Measurements from ENCODE around the gene TXNIP. TPM values are rescaled to one million over a fixed set of nuclear protein-coding genes. Genes with fewer than 3 reads are reported as not detected.
A peak's percentile ranks its signal among the peaks of the same experiment; 100 is the strongest.
"Not testable (repeated sequence)": the region's sequence is repeated elsewhere in the genome, so short reads cannot be mapped to it uniquely, and the experiment has no call there.

TXNIP gene, protein sequence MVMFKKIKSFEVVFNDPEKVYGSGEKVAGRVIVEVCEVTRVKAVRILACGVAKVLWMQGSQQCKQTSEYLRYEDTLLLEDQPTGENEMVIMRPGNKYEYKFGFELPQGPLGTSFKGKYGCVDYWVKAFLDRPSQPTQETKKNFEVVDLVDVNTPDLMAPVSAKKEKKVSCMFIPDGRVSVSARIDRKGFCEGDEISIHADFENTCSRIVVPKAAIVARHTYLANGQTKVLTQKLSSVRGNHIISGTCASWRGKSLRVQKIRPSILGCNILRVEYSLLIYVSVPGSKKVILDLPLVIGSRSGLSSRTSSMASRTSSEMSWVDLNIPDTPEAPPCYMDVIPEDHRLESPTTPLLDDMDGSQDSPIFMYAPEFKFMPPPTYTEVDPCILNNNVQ
- total RNA-seq: 260 and 398 TPM in 2 replicates
- polyA plus RNA-seq (2012): 233 TPM

DNA sequence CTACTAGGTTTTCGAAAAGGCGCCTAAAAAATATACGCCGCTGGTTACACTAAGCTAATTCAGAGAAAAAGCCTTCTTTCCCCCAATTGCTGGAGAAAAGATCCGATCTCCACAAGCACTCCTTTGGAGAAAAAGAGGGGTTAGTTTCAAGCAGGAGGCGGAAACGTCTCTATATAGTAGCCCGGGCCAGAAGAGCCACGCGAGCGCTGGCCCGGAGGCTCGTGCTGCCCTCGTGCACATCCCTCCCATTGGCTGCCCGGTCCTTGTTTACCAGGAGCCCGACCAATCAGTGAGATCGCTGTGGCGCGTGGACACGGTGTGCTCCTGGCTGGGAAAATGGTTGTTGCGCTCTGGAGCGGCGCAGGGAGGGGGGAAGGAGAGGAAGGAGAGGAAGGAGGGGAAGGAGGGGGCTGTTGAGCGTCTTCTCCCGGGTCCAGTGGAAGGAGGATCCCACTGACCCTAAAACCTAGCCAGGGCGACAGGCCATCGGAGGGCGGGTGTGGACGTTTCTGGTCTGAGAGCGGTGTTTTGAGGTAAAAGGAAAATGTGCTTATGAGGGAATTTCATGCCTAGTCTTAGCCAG is at the start of gene TXNIP:
TXNIP (minus strand) TSS at position 147 of the 583 bp plus-strand sequence. CDS start 313 bp downstream, outside the sequence.
- DNase-seq (ENCODE audit: low read depth): peak; percentile 100

DNA sequence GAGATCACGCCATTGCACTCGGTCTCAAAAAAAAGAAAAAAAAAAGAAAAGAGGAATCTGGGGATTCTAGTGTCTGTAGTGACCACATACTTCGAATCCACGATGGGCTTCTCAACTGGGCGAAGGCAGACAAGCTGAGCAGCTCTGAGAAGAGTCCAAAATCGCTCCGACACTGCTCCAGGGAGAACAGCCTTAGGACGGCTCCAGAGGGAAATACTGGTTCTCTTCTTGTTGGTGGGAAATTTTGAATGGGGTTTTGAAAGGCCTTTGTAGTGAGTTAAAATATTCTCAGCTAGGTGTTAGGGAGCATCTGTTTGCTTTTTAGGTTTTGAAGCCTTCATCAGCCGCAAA is 43.4 kb upstream of the TXNIP start:
- DNase-seq (ENCODE audit: low read depth): no peak

DNA sequence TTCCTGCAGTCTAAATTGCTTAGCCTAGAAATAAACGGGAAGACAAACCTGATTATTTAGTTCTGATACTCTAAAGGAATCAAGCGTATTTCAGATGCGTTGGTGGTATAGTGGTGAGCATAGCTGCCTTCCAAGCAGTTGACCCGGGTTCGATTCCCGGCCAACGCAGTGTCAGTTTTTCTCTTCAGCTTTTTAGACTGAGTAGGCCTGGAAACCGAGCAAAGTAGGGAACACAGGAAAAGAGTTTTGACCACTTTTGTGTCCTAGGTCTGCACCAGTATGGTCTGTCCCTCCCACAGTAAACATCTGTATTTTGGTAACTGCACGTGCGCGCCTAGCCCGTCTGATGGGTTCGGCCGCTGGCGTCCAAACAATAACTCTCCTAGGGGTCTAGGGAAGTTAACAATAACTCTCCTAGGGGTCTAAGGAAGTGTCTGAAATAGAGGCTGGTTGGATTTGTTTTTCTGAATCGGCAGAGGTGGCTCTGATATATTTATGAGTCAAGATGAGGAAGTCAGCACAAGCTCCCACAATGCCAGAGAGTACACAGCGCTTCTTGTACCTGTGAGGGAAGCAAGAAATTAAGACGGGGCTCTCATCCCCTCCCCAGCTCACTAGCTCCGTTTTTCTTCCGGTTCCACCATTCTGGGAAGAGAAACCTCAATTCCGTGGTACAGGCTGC is 40.7 kb upstream of the TXNIP start:
- DNase-seq (ENCODE audit: low read depth): peak; percentile 90

DNA sequence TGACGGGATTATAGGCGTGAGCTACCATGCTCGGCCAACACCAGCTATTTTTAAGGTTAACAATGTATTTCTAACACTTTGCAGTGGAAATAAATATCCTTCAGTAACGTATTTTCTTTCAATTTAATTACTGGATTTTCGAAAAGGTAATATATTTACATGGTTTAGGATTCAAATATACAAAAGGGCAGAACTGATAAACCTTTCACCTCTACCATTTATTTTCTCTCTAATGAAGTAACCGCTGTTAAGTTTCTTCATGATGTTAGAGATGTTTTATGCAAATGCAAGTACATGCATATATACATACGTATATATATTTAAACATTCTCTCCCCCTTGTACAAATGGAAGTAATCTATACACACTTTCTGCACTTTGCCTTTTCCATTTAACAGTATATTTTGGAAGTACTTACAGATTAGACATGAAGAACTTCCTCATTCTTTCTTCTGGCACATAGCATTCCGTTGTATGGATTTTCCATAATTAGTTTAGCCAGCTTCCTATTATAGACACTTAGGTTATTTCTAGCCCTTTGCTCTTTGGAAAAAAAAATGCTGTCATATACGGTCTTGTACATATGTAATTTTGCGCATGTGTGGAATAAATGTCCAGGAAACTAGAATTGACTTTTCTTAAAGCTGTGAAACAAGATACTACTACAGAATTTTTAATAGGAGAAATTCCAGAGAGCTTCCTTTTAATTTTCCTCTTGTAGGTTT is 40.0 kb upstream of the TXNIP start:
- DNase-seq (ENCODE audit: low read depth): no peak

DNA sequence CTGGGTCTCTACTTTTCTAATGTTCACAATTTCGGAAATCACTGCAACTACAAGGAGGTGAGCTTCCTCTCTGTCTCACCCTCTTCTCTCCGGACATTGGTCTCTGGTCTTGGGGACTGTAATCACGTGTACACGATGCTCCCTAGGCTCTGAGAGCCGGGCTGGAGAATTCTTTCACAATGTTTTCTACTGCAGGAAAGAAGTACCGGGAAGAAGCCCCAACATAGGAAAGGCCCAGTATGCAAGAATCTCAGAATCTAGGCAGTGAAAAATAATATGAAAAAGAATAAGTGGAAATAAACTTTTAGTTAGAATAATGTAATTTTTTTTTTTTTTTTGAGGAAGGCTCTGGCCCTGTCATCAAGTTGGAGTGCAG is 38.7 kb upstream of the TXNIP start:
- peak; percentile 22 for DNase-seq (ENCODE audit: low read depth)

DNA sequence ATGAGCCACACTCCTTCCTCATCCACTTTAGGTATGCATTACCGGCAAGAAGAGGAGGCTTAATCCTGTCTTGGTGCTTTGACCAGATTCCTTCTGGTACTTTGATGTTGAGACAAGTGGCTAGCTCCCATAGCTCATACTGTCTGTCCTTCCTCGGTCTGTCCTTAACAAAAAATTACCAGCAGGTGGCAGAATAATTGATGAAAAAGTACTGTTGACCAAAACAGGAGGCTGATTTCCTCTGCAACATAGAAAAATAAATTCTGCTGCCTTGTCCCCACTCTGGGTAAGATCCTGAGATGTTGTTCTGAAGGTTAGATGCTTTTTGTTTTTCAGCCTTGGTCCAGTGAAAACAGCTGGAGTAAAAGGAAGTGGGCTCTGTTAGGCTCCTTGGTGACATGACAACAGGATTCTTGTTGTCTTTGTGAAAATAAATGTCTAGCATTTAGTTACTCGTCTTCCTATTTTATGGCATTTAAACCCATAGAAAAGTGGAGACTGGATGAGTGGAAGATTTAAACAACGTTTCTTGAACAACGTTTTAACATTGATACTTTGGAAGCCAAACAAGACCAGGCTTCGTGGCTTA is 36.3 kb upstream of the TXNIP start:
- peak; percentile 68 for DNase-seq (ENCODE audit: low read depth)

DNA sequence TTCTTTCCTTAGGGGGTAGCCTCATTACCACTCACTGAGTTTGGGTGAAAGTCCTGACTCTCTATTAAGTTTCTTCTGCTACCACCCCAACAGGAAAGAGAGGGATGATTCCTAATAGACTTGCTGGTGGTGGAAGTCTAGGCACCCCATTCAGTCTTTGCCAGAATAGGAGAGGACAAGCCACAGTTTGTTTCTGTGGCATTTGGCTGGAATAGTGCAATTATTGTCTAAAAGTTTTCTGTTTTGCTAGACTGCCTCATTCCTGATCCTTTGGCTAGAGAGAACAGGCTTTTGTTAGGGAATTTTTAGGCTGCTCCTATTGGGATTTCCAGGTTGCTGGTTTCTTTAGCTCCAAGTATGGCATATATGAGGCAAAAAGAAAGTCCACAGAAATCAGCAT is 35.1 kb upstream of the TXNIP start:
- DNase-seq (ENCODE audit: low read depth): no peak

DNA sequence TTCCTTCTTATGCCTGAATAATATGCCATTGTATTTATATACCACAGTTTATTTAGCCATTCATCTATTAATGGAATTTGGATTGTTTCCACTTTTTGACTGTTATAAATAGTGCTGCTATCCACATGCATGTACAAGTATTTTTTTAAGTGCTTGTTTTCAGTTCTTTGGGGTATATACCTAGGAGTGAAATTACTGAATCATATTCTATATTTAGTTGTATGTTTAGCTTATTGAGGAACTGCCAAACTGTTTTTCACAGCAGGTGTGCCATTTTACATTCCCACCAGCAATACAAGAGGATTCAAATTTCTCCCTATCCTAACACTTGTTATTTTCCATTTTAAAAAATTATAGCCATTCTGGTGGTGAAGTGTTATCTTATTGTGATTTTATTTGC is 32.7 kb upstream of the TXNIP start:
- DNase-seq (ENCODE audit: low read depth): peak; percentile 46

DNA sequence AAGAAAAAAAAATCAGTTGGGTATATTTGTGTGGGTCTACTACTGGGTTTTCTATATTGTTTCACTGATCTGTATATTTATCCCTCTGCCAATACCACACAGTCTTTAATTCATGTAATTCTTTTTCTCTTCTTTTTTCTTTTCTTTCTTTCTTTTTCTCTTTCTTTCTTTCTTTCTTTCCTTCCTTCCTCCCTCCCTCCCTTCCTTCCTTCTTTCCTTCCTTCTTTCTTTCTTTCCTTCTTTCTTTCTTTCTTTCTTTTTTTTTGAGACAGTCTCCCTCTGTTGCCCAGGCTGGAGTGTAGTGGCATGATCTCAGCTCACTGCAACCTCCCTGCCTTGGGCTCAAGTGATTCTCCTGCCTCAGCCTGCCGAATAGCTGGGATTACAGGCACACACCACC is 30.3 kb upstream of the TXNIP start:
- DNase-seq (ENCODE audit: low read depth): not testable (repeated sequence)

DNA sequence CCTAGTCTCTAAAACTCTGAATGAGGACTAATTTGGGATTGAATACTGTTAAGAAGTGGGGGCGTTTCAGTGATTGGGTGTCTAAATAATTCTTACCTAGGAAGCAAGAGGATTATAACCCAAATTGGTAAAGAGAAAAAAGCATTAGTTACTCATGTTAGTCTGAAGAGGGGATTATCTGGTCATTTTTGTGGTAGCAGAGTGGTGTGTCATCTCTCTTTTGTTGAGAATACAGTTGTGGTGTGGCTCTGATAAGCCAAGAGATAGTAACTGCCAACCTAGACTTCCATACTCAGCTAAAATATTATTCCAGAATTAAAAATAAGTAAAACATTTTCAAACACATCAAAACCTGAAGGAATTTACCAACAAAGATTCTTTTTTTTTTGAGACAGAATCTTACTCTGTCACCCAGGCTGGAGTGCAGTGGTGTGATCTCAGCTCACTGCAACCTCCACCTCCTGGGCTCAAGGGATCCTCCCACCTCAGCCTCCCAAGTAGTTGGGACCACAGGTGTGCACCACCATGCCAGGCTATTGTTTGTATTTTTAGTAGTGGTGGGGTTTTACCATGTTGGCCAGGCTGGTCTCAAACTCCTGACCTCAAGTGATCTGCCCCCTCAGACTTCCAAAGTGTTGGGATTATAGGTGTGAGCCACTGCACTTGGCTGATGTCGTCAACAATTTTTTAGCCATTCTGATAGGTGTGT is 29.6 kb upstream of the TXNIP start:
- DNase-seq (ENCODE audit: low read depth): peak; percentile 53

DNA sequence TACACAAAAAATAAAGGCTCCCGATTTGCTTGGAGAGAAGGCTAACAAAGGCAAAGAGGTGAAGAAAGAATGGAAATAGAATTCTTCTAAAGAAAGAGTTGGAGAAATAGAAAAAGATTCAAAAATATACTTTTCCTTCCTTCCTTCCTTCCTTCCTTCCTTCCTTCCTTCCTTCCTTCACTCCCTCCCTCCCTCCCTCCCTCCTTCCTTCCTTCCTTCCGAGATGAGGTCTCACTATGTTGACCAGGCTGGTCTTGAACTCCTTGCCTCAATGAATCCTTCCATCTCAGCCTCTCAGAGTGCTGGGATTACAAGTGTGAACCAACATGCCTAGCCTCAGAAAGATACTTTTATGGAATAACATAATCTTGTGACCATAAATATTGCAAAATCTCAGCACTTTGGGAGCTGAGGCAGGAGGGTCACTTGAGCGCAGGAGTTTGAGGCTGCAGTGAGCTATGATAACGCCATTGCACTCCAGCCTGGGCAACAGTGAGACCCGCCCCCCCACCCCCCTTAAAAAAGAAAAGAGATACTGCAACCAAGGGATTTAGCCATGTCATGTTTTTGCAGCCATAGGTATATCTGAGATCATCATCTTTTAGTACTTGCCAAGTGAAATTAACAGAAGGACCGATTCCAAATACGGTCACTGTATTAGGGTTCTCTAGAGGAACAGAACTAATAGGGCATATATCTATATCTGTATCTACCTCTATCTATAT is 26.2 kb upstream of the TXNIP start:
- DNase-seq (ENCODE audit: low read depth): no peak

DNA sequence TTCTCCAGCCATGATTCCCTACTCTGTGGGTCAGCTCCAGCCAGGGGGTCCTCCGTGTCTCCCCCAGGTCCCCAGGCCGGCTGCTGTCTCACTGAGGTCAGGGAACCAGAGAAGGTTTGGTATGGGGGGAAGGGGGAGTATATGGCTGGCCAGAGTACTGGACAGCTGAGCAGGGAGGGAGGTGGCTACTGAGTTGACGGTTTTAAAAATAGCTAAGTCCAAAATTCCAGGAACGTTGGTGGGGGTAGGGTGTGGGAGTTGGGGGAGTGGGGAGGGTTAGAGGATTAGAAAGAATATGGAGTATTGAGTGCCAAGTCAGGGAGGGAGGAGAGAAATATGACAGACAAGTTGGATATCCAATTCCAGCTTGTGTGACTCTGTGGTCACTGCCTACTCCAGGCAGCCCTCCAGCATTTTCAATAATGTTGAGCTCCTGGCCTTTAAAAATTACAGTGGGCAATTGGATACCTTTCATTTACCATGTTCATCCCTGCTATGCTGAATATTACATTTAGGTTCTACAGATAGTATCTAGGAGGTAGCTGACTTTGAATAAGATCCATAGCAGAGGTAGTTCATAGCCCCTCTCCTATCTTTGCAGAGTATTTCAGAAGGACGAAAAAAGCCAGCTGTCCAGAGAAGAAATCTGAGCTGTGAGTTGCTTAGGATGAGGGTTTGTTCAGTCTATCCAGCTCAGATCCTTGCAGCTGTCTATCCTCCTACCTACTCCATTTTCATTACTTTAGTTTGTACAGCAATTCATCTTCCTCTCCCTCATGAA is 25.4 kb upstream of the TXNIP start, which contains the start of gene HJV:
HJV (minus strand) TSS at position 114 of the 781 bp plus-strand sequence. CDS start 1,504 bp downstream, outside the sequence.
- DNase-seq (ENCODE audit: low read depth): peak; percentile 98

DNA sequence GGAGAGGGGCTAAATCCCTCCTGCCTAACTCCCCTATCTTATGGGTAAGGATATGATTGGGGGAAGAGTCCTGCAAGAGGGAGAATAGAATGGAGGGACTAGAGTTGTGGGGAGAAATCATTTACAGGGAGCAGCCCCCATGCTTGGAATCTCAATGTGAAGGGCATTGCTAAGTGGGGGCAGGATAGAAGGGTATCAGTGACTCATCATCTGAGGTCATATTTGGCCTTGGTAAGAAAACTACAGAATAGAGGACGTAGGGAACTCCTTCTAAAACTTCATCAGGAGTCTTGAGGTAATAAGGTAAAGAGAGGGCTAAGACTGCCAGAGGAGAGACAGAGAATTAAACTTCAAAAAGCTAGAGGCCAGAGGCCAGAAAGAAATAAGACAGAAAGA is 24.7 kb upstream of the TXNIP start:
- DNase-seq (ENCODE audit: low read depth): peak; percentile 49

DNA sequence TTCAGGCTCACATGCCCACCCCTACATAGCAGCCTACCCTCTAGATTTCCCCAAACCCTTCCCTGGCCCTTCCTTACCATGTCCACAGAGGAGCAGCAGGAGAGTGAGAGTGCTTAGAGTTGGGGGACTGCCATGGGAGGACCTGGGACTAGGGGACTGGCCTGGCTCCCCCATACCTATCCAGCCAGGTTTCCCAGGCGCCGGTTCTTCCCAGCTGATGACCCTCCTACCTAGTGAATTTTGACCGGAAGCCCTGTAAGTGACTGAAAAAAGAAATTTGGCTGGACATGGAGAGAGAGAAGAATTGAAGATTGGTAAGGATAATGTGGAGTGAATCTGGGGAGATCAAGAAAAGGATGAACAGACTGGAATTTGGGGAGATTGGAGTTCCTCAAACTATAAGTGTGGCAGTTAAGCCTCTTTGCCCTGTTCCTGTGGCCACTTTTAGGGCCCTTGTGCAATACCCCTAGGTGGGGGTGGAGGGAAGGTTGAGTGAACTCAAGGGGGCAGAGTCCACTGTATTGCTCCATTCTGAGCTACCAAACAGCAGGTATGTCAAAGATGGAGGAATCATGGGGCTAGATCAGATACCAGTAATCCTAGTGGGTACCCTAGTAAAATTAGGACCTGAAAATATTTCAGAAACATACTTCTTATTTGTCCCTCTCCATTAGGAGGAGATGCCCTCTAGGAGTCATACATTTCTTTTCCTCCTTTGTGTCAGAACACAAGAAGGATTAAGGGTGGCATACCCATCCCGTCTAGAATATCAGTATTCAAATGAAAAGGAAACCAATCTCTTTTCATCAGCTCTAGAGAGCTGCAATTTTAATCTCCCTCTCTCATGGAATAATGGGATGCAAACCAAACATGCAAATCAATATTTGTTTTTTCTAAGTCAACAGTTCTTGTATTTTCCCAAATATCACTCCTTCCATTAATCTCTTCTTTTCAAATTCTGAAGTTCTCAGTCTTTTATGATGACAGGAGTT is 24.0 kb upstream of the TXNIP start:
- peak; percentile 37 for DNase-seq (ENCODE audit: low read depth)

DNA sequence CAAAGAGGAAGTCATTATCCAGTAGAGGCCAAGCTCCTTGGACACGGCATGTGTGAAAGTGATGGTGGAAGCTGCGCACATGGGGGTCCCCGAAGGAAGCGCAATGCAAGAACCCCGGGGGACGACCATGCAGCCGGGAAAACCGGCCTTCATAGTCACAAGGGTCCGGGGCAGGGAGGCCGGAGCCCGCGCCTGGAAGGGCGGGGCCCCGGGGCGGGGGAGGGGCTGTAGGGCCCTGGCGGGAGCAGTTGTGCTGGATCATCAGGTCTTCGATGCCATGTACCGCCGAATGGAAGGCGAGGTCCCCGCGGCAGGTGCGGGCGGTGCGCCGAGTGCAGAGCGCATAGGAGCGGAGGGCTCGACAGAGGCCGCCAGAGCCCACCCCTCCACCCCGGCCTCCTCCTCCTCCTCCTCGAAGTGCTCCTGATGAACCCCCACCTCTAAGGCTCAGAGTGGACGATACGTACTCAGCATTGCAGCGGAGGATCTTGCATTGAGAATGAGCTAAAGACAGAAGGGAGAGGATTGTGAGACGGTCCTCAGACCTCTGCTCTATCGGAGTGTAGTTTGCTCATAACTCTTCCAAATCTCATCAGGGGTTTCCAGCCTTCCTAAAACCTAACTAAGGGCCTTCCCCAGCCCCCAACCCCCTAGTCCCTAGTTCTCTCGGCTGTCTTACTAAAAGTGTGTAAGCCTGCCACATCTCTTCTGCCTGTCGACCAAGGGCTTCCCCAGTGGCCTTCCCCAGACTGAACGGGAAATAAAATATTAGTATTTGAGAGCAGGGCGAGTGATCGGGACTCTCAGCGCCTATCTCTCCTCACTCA is 23.1 kb upstream of the TXNIP start:
- no peak for DNase-seq (ENCODE audit: low read depth)

DNA sequence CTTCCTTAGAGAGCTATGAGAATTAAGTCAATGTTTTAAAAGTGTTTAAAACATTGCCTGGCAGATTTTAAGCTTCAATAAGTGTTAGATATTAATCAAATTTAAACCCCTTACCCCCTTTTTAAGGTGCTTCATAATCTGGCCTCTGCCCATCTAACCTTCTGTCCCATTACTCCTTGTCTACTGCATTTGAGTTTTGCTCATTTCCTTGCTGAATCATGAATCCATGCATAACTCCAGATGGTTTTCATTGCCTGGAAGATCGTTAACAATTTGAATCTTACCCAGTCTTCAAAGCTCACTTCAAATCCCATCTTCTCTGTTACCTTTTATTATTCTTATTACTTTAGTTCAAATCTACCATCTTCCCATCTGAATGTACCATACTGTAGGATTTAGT is 20.5 kb upstream of the TXNIP start:
- no peak for DNase-seq (ENCODE audit: low read depth)

DNA sequence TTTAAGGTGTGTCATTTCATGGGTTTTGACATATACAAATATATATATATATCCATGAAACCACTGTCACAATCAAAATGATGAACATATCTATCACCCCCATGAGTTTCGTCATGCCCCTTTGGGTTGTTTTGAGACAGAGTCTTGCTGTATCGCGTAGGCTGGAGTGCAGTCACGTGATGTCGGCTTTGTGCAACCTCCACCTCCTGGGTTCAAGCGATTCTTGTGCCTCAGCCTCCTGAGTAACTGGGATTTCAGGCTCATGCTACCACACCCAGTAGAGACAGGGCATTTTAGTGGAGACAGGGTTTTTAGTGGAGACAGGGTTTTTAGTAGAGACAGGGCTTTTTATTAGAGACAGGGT is 17.2 kb upstream of the TXNIP start:
- DNase-seq (ENCODE audit: low read depth): no peak
